DOHH2 (cell line): Measurements from ENCODE around the gene RHBDL3.

Experiments
- CTCF ChIP-seq: fragments of 200-600 bp; sonication (generic); IDR thresholded peaks from one replicate; pipeline ENCODE4 v1.5.1; 2014; ENCODE audit warnings: antibody characterized with exemption, mild to moderate bottlenecking, low read depth, low read length; ENCODE audit not compliant: poor library complexity, severe bottlenecking
- EZH2phosphoT487 ChIP-seq: fragments of 200-600 bp; sonication (generic); IDR thresholded peaks from 2 replicates; pipeline ENCODE4 v1.6.1; 2017; ENCODE audit warnings: borderline replicate concordance, mild to moderate bottlenecking, antibody characterized with exemption, low read length, moderate library complexity, mixed read lengths

- TF ChIP-seq EZH2phosphoT487: no peak
- no peak for TF ChIP-seq CTCF
Measured at GRCh38 chr17:32355649-32356377, 90.2 kb downstream of the RHBDL3 start.
